OCI-LY1 (cell line): ENCODE data around the gene C19orf33.

Experiments used
- H2AFZ ChIP-seq: fragments of 200-600 bp; sonication (generic), shearing (Covaris generic); 2 replicates; pipeline ENCODE4 v1.6.0; 2014; ENCODE audit warnings: antibody characterized with exemption, mild to moderate bottlenecking, low read length
- H3F3A ChIP-seq: fragments of 200-600 bp; sonication (generic), shearing (Covaris generic); 2 replicates; pipeline ENCODE4 v1.6.0; 2014; ENCODE audit warnings: mild to moderate bottlenecking, antibody characterized with exemption, low read length, moderate library complexity; ENCODE audit not compliant: insufficient read depth
- H3K27ac ChIP-seq: fragments of 200-600 bp; sonication (generic); 2 replicates; pipeline ENCODE4 v1.5.1; 2014; ENCODE audit warnings: low read length, mixed run types, mild to moderate bottlenecking, low read depth; ENCODE audit not compliant: poor library complexity, severe bottlenecking
- H3K27me3 ChIP-seq: fragments of 200-600 bp; sonication (generic); 2 replicates; pipeline ENCODE4 v1.6.0; 2014; ENCODE audit warnings: antibody characterized with exemption, mild to moderate bottlenecking, low read length, moderate library complexity; ENCODE audit not compliant: insufficient read depth
- H3K36me3 ChIP-seq: fragments of 200-600 bp; sonication (generic); 2 replicates; pipeline ENCODE4 v1.6.1; 2014; ENCODE audit warnings: mild to moderate bottlenecking, antibody characterized with exemption, low read length, moderate library complexity, mixed read lengths; ENCODE audit not compliant: insufficient read depth
- H3K4me1 ChIP-seq: fragments of 200-600 bp; sonication (generic); 2 replicates; pipeline ENCODE4 v1.5.1; 2014; ENCODE audit warnings: mild to moderate bottlenecking, low read length, moderate library complexity; ENCODE audit not compliant: insufficient read depth, severe bottlenecking
- H3K4me2 ChIP-seq: fragments of 200-600 bp; sonication (generic), shearing (Covaris generic); 2 replicates; pipeline ENCODE4 v1.6.1; 2014; ENCODE audit warnings: low read length
- H3K4me3 ChIP-seq: fragments of 200-600 bp; sonication (generic); 2 replicates; pipeline ENCODE4 v1.5.1; 2014; ENCODE audit warnings: low read length, low read depth, mild to moderate bottlenecking, mixed read lengths; ENCODE audit not compliant: poor library complexity, severe bottlenecking
- H3K79me2 ChIP-seq: fragments of 200-600 bp; shearing (Covaris generic); 2 replicates; pipeline ENCODE4 v1.6.1; 2016; ENCODE audit warnings: mixed run types, low read length, mixed read lengths; ENCODE audit not compliant: insufficient read depth
- H3K9ac ChIP-seq: fragments of 200-600 bp; sonication (generic), shearing (Covaris generic); 2 replicates; pipeline ENCODE4 v1.6.1; 2014; ENCODE audit warnings: mild to moderate bottlenecking, low read length, mixed read lengths
- H3K9me2 ChIP-seq: fragments of 200-600 bp; sonication (generic), shearing (Covaris generic); 2 replicates; pipeline ENCODE4 v1.6.1; 2014; ENCODE audit warnings: low read depth, mild to moderate bottlenecking, low read length, mixed read lengths
- H3K9me3 ChIP-seq: fragments of 200-600 bp; shearing (Covaris generic); 2 replicates; pipeline ENCODE4 v1.6.1; 2014; ENCODE audit warnings: low read length, mixed read lengths
- H4K20me1 ChIP-seq: fragments of 200-600 bp; sonication (generic), shearing (Covaris generic); 2 replicates; pipeline ENCODE4 v1.6.0; 2016; ENCODE audit warnings: mild to moderate bottlenecking, low read length; ENCODE audit not compliant: insufficient read depth
- EZH2 ChIP-seq: fragments of 200-600 bp; sonication (generic), shearing (Covaris generic); IDR thresholded peaks from 2 replicates; pipeline ENCODE4 v1.8.0; 2017; ENCODE audit warnings: borderline replicate concordance, mixed run types, mild to moderate bottlenecking, antibody characterized with exemption, low read length, moderate library complexity, mixed read lengths
- TF ChIP-seq, protein P1 (sequence below): fragments of 200-600 bp; sonication (generic), shearing (Covaris generic); IDR thresholded peaks from 2 replicates; pipeline ENCODE4 v1.5.1; 2017; ENCODE audit warnings: mild to moderate bottlenecking, antibody characterized with exemption, low read length, moderate library complexity, mixed read lengths

C19orf33 gene

DNA sequence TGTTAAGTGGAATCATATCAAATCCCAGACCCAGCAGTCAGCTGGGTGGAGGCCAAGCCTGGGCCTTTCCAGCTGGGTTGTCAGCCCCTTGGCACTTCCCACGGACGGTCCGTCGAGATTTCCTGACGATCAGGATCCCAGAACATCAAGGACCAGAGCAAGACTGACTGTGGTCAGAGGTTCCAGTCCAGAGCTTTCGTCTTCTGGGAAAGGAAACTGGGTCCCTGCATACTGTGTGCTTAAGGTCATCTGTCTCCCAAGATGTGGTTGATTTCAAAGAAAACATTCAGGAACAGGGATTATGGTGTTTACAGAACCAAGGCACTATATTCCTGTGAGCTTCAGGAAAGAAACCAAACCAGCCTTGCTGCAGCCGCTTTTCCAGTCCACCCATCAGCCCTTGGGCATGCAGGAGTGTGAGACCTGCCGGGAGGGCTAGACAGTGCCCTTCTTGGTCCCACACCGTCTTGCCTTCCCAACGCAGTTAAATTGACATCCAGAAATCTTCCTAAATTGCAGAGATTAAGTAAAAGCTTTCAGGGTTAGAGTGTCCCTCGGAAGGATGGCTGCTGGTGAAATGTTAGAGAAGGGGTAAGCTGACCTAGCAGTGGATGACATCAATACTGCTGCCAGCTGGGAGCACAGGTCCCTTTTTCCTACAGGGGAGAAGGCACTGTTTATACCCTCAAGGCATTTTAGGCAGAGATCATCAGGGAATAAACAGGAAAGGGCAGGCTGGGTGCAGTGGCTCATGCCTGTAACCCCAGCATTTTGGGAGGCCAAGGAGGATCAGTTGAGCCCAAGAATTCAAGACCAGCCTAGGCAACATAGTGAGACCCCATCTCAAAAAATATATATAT is 5.0 kb upstream of the C19orf33 start:
- H3K9me3 ChIP-seq, result no peaks in the 10 kb centered on the region
- no peaks in the 10 kb centered on the region for H3K79me2 ChIP-seq
- no peaks in the 10 kb centered on the region for H4K20me1 ChIP-seq
- H3K9me2 ChIP-seq, result no peaks in the 10 kb centered on the region
- no peak overlapping the region for H3K4me2 ChIP-seq
- no peak overlapping the region for H3K4me3 ChIP-seq
- H3F3A ChIP-seq, result no peaks in the 10 kb centered on the region
- H2AFZ ChIP-seq, result no peak overlapping the region
- H3K9ac ChIP-seq, result no peak overlapping the region
- H3K27ac ChIP-seq, result no peak overlapping the region
- H3K4me1 ChIP-seq, result no peaks in the 10 kb centered on the region
- H3K27me3 ChIP-seq, result no peaks in the 10 kb centered on the region
- TF ChIP-seq, protein P1, sequence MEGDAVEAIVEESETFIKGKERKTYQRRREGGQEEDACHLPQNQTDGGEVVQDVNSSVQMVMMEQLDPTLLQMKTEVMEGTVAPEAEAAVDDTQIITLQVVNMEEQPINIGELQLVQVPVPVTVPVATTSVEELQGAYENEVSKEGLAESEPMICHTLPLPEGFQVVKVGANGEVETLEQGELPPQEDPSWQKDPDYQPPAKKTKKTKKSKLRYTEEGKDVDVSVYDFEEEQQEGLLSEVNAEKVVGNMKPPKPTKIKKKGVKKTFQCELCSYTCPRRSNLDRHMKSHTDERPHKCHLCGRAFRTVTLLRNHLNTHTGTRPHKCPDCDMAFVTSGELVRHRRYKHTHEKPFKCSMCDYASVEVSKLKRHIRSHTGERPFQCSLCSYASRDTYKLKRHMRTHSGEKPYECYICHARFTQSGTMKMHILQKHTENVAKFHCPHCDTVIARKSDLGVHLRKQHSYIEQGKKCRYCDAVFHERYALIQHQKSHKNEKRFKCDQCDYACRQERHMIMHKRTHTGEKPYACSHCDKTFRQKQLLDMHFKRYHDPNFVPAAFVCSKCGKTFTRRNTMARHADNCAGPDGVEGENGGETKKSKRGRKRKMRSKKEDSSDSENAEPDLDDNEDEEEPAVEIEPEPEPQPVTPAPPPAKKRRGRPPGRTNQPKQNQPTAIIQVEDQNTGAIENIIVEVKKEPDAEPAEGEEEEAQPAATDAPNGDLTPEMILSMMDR, result no peak
- no peak for TF ChIP-seq EZH2
- H3K36me3 ChIP-seq, result no peaks in the 10 kb centered on the region; the same call in 1 of the 2 replicates

DNA sequence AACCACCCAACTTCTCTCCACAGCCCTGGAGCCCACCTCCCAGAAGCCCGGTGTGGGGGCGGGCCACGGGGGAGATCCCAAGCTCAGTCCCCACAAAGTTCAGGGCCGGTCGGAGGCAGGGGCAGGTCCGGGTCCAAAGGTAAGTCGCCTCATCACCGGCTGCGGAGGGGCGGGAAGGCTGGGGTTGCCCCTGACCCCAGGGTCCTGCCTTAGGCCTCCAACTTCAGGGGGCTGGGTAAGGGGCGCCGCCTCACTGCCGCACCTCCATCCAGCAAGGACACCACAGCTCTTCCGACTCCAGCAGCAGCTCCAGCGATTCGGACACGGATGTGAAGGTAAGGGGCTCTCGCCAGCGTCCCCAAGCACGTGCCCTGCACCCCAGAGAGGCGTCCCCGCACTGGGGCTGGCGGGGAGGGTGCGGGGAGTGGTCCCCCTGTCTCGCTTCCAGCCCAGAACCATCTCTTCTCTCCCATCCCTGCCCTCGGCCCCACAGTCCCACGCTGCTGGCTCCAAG is 358 bp downstream of the C19orf33 start:
- no peak overlapping the region for H3K4me2 ChIP-seq
- no peaks in the 10 kb centered on the region for H4K20me1 ChIP-seq
- H3F3A ChIP-seq, result no peaks in the 10 kb centered on the region
- no peak overlapping the region for H3K27ac ChIP-seq
- no peaks in the 10 kb centered on the region for H3K4me1 ChIP-seq
- no peaks in the 10 kb centered on the region for H3K9me2 ChIP-seq
- no peaks in the 10 kb centered on the region for H3K27me3 ChIP-seq
- TF ChIP-seq EZH2, result no peak
- TF ChIP-seq, protein P1, result no peak
- no peaks in the 10 kb centered on the region for H3K9me3 ChIP-seq
- no peak overlapping the region for H2AFZ ChIP-seq
- no peak overlapping the region for H3K9ac ChIP-seq
- no peak overlapping the region for H3K4me3 ChIP-seq
- H3K36me3 ChIP-seq, result peaks cover 17% of the 10 kb centered on the region
- H3K79me2 ChIP-seq, result no peaks in the 10 kb centered on the region

DNA sequence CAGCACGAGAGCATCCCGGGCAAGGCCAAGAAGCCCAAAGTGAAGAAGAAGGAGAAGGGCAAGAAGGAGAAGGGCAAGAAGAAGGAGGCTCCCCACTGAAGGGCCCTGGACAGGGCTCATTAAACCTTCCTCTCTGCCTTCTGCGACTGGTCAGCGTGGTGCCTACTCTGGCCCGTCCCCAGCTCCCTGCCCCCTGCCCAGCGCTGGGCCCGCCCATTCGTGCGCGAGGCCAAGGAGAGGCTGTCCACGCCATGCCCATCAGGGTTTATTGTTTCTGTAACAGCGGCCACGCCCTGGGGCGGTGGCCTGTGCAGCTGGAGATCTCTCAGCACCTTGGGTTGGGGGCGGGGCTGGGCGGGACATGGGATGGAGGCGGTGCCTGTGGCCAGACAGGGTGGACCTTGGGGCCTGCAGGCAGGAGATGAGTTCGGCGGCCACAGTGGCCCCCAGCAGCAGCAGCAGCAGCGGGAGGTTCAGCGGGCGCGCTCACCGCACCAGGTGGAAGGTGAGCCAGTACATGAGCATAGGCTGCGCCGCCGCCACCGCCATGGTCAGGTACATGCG is 897 bp downstream of the C19orf33 start:
- Histone ChIP-seq H3K79me2 (no peaks in the 10 kb centered on the region), H3K9me2 (no peaks in the 10 kb centered on the region), H4K20me1 (no peaks in the 10 kb centered on the region), H3K27me3 (no peaks in the 10 kb centered on the region), H3K36me3 (peaks cover 18% of the 10 kb centered on the region), H3K4me1 (no peaks in the 10 kb centered on the region), H2AFZ (no peak overlapping the region), H3K9ac (no peak overlapping the region), H3K27ac (no peak overlapping the region), H3K4me3 (no peak overlapping the region), H3K4me2 (no peak overlapping the region), H3F3A (no peaks in the 10 kb centered on the region), H3K9me3 (no peaks in the 10 kb centered on the region)
- TF ChIP-seq, protein P1, result no peak
- no peak for TF ChIP-seq EZH2
